CD4-positive, alpha-beta T cell treated with Interleukin-12 subunit alpha and Interleukin-12 subunit beta, for 1 hour (primary cell): Measurements from ENCODE around the gene GPANK1.

ENCODE experiments used
- DNase-seq: peaks from one replicate; pipeline ENCODE4 v3.0.0-alpha.2; 2020

Gene GPANK1

DNA sequence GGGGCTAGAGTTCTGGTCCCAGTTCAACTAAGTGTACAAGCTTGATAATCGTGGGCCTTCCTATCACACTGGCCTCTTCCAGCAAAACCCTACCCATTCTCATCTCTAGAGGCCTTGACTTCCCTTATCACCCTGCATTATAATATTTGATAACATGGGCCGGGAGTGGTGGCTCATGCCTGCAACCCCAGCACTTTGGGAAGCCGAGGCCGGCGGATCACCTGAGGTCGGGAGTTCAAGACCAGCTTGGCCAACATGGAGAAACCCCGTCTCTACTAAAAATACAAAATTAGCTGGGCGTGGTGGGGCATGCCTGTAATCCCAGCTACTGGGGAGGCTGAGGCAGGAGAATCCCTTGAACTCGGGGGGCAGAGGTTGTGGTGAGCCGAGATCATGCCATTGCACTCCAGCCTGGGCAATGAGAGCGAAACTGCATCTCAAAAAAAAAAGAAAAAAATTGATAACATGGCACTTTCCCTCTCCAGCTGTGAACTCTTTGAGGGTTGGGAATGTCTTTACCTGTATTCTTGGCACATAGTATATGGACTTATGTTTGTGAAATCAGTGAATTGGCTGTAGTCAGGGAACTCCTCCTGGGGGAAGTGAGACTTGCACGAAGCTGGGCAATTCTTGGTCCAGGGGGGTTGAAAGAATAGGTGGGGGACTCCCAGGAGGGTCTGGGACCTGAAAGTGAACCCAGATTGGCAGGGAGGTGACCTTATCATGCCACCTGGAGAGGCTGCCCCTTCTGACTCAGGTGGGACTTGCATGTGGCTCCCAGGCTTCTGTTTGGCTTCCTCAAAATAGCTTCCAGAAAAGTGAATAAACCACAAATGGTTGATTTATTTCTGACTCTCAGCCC lies 3.3 kb downstream of the GPANK1 start:
- no peak for DNase-seq

DNA sequence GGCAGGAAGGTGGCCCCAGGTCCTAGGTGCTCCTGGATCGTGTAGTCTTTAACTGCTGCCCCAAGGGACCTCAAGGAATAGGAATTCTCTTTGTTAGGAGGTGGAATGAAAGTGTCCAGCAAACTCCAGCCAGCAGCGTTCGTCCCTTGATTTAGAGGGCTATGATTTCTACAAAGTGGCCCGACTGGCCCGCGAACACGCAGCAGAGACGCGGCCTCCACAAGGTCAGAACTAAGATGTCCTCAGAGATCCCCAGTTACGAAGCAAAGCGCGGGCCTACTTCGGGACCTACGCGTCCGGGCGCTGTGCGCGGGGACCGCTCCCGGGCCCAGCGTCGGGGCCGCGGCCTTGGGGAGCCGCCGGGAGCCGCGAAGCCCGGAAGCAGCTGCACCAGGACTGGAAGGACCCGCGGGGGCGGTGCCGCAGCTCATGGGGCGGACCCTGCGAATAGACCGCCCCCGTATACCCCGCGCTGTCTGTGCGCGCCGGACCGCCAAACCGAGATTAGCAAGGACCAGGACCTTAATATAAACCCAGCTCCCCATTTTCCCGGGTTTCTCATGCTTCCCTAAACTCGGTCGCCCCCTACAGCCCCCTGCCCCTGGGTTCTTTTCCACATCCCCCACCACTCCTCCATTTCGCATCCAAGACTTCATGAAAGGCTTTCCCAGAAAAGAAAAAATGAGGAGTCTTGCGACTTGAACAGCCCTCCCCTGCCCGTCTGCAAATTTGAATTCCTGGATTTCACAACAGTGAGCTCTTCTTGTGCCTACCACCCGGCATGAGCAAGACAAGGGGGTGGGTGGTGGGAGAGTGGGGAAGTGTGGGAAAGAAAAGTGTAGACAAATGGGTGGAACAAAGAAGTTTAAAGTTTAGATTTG lies 4.2 kb downstream of the GPANK1 start, which contains the start of gene C6orf47:
Gene C6orf47 (minus strand): TSS at position 398 of the 881 bp plus-strand sequence. CDS start 831 bp downstream, outside the sequence.
- peak; percentile 81 for DNase-seq

DNA sequence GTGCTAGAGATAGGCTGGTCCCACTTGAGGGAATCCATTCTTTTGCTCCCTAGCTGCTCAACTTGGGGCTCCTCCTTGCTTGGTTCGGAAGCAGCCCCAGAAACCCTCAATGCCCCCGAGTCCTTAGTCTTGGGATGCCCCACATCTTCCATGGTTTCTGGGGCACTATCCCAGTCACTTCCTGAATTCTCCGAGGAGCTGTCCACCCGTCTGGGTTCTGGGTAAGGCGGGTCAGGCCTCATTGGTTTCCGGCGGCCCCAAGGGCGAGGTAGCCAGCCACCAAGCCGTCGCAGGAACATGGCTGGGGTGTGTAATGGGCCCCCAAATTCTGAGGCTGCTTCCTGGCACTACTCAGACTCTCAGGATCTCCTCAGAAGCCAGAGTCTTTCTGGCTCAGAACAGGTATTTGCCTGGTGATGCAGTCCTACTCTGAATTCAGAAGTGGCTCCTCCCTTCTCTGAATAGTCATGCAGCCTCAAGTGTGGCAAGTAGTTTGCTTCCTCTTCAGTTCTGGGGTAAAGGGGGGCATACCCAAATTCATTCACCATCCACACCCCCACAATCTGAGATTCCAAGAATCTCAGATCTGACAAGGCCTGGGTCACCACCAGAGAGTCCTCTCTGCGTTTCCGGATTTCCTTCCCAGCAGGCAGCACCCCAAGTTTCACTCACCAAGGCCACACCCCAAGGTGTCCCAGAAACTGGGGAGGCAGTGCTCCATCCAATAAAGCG lies 5.0 kb downstream of the GPANK1 start:
- DNase-seq, result peak; percentile 43

DNA sequence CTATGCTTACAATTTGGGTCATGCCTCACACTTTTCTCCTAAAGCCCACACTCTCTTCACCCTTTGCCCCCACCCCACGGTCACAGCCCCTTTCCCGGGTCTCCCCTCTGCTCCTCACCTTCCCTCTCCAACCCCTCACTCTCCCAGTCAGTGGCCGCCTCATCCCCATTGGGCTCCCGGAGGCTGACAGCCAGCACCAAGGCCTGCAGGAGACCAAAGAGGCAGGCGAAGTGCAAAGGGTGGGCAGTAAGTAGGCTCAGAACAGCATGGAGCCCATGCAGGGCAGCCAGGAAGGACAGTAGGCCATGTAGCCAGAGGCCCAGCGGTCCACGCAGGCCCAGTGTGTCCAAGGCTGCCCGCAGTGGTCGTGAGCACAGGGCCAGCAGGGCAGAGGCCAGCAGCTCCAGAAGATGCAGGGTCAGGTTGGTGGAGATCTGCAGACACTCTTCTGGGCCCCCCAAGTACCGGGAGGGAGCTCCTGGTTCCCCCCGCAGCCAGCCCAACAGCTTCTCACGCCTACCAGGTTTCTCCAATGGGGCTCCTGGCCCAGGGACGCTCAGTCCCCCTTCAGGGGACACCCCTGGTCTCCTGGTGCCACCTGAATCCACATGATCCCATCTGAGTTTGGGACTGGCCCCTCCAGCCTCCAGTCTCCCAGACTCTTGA lies 5.7 kb downstream of the GPANK1 start:
- DNase-seq, result no peak

DNA sequence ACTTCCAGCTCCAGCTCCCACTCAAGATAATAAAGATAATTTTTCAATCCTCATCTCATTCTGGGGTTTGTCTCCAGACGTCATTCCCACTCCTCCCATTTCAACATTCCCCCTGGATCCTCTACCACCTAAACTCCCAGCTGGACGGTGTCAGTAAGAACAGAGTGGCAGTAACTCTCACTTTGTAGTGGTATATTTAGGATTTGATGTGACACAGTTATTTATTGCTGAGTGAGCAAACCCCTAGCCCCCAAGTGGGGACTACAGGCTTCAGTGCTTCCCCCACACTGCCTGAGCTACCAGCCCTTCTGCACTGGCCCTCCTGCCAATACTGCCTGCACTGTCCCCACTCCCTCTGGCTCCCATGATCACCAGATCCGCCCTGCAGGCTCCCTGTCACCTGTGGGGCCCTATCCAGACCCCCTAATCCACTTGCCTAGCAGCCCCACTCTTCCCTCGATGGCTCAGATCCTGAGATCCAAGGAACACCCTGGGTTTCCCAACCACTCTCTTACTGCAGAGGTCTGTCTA lies 6.6 kb downstream of the GPANK1 start:
- no peak for DNase-seq

DNA sequence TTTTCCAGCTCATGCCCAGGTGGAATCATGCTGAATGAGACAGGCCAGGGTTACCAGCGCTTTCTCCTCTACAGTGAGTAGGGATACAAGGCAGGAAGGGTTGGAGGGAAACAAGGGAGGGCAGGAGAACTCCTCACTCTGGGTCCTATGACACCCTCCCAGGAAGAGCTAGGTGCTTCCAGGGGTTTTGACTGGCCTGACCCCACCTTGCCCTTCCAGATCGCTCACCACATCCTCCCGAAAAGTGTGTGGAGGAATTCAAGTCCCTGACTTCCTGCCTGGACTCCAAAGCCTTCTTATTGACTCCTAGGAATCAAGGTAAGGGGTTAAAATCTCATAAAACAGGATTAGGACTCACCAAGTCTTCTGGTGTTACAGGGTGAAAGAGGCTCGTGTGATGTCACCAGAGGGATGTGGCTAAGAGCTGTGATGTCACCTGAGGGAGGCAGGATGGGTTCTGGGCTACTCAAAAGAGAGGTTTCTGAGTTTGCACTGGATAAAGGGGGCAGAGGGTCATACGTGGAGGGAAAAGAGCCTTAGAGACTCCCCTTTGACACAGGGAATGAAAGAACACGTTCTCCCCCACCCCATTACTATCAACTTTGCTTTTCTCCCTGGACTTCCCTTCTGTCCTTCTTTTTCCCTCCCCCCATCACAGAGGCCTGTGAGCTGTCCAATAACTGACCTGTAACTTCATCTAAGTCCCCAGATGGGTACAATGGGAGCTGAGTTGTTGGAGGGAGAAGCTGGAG lies 7.2 kb downstream of the GPANK1 start:
- DNase-seq, result peak; percentile 42

DNA sequence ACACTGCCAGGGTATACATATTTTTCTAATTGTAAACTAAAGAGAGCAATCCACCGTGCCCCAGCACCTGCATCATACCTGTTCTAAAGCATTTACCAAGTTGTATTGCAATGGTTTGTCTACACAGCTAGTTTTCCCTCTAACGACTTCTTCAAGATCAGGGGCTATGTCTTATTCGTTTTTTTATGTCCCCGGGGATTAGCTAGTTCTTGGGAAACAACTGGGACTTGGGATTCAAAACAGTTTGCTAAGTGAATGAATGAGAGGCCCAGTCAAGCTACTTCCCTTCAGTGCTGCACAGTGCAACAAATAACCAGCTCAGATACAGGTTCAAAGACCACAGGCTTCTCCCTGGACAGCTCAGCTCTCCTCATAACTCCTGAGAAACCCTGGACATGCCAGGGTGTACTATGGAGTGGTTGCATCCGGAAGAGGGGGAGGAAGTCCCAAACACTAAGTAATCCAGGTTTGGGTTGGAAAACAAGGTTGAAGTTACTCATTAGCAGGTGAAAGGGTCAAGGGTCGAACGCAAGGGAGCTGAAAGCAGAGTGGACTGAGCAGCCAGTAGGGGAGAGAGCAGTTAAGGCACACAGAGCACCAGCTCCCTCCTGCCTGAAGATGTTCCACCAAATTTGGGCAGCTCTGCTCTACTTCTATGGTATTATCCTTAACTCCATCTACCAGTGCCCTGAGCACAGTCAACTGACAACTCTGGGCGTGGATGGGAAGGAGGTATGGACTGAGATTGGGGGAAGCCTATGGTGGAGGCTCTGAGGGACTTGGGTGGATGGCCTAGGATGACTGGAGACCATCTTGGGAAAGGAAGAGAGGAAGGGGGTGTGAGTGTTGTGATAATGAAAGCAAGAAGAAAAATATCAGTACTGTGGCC lies 9.2 kb downstream of the GPANK1 start, which contains the start of gene APOM:
Gene APOM (plus strand): TSS at position 546 of the 889 bp plus-strand sequence. CDS start 73 bp downstream, at position 619.
- DNase-seq, result no peak

DNA sequence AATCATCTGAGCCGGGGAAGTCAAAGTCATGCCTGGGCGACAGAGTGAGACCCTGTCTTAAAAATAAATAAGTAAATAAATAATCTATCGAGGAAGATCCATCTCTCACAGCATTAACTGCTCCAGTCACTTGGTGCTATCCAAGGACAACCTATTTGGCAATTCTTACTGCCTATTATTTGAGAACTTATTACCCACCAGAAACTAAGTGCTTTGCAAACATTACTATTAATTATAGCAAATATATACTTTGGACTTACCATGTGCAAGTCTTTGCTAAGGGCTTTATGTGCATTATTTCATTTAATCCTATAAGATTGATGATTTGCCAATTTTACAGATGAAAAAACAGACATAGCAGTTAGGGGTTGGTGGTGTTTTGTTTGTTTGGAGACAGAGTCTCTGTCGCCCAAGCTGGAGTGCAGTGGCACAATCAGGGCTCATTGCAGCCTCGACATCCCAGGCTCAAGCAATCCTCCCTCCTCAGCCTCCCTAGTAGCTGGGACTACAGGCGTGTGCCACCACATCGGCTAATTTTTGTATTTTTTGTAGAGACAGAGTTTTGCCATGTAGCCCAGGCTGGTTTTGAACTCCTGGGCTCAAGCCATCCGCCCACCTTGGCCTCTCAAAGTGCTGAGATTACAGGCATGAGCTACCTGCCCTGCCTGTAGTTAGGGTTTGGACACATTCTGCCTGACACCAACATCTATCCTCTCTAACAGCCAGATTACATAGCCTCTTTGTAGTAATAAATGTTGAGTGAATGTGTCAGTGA lies 10.0 kb downstream of the GPANK1 start:
- DNase-seq, result no peak

DNA sequence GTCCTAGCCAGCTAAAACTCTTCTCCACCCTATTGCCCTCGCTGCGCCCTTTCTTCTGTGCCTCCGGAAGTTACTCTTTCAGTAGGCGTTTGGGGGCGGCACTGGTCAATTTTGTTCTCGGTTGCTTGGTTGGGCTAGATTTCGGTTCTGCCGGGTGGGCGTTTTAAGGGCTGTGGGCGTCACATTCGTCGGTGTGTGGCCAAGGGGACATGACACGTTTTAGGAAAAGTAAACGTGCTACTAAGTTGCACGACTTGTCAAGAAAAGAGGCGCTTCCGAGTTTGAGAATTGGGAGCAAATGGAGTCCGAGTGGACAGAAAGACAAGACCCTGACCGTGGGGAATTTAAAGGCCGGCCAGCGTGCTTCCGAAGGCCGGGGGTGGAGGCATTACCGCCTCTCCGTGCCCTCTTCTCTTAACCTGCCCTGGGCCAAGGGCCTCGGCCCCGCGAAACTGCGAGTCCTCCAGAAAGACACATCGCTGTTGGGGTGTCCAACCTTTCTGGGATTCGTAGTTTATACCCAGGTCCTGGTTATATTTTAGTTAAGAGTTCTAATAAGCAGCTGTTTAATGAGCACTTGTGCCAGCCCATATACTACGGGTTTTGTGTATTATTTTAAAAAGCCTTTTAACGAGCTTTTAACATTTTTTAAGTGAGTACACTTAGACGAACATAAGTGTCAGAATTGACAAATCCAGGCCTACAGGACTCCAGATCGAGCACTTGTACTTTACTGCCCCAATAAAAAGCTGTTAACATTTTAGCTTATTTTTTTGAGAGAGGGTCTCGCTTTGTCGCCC lies 11.7 kb downstream of the GPANK1 start:
- no peak for DNase-seq

DNA sequence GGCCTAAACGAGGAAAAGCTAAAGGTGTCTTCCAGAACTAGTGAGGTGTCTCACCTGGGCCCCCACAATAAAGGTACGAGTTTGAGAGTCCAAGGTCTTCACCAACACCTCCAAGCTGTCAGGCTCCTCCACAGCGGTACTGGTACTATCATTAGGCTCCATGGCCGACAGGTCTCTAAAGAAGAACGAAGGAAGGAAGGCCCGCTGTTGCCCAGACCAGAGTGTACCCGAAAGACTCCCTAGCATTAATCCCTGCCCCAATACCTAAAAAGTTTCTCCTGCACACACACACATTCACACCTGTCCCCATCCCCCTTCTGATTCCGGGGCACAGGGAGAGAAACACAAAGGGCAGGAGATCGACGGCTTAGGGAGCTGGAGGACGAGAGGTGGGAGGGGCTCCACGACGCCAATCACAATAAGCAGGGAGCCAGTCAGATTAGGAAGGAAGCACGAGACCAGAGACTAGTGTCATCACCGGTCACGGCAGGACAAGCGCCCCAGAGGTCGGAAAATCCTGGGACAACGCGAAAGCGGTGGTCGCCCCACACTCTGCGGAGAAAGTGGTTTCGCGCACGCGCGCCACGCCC lies 13.1 kb downstream of the GPANK1 start:
- DNase-seq, result no peak

DNA sequence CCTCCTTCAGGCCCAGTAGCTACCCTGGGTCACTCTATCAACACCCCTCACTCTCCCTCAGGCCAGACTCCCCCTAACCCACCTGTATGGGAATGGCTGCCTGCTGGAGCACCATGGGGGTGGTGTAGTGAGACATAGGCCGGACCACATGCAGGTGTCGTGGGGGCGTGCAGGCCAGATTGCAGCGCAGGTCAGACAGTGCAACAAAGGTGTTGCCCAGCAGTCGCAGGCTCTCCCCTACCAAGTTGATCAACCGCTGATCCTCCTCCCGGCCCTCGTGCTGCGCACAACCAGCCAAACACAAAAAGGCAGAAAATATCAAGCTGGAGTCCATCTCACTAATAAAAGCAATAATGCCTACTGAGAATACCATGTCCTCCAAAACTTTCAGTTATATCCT lies 19.5 kb downstream of the GPANK1 start:
- no peak for DNase-seq

DNA sequence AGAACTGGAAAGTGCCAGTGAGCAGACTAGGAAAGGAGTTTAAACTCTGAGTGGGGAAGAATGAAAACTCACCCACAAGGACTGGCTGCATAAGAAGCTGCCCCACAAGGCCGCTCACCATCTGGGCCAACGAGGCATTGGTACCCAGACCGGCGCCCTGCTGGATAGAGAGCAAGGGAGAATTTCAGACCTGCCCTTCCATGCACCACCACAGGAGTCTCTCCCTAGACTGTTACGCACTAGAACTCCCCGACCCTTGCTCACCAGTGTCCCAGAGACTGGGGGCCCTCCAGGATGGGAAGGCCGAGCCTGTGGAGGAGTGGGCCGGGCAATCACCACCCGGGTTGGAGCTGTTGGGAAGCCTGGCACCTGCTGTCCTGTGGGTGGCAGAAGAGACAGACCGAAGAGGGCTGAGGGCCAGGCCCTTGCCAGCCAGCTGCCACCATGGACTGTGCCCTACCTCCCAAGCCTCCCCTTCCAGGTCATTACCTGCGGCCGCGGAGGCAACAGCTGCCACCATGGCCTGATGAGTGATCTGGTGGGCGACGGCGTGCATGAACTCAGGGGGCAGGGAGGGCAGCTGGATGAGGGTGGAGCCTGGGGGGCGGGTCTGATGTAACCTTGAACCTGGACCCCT lies 20.9 kb downstream of the GPANK1 start:
- no peak for DNase-seq

DNA sequence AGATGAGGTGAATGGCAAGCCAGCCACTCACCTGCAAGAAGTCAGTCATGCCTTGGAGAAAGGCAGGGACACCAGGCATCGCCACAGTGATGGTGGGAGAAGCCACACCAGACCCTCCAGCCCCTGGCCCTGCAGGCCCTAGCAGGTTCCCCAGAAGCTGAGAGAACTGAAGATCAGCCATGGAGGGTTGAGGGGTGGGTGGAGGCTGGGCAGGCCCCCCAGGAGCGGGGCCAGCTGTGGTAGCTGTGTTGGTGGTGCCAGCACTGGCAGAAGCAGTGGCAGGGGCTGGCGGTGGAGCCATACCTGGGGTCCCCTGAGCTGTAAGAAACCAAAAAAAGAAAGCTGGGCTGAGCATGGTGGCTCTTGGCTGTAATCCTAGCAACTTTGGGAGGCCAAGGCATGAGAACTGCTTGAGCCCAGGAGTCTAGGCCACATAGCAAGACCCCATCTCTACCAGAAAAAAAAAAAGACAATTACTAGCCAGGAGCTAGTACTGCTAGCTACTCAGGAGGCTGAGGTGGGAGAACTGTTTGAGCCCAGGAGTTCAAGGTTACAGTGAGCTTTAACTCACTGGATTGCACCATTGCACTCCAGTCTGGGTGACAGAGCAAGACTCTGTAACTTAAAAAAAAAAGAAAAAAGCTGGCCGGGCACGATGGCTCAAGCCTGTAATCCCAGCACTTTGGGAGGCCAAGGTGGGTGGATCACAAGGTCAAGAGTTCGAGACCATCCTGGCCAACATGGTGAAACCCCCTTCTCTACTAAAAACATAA lies 21.8 kb downstream of the GPANK1 start:
- no peak for DNase-seq

DNA sequence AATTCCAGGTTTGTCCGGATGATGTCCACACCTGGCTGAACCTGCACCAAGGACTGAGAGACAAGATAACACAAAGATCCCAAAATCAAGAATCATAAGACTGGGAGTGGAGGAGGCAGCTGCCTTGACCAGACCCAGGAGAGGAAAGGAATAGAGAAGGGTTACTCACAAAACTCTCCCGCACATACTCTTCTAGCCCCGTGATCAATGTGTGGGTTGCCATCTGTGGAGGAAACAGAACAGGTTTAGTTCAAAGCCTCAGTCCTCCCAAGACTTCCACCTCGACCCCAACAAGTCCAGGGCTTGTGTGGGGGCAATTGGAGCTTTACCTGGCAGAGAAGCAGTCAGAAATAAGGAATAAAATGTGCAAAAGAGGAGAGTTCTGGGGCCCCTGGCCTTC lies 23.4 kb downstream of the GPANK1 start:
- DNase-seq, result no peak

DNA sequence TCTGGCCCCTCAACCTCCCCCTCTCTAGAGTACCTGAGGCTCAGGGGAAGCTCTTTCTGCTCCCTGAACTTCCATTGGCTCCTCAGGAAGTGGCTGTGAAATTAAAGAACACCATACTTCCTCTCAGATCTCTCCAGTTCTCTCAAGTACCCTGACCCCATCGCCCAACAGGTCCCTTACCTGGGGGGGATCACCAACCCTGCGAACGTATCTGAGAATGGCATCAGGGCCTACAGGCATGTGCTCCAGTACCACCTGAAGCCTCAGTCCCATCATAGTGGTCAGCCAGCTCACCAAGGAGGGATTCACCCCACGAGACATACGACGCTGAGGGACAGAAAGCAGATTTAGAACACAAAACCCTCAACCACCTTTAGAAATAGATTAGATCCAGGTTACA lies 24.2 kb downstream of the GPANK1 start:
- DNase-seq, result no peak

DNA sequence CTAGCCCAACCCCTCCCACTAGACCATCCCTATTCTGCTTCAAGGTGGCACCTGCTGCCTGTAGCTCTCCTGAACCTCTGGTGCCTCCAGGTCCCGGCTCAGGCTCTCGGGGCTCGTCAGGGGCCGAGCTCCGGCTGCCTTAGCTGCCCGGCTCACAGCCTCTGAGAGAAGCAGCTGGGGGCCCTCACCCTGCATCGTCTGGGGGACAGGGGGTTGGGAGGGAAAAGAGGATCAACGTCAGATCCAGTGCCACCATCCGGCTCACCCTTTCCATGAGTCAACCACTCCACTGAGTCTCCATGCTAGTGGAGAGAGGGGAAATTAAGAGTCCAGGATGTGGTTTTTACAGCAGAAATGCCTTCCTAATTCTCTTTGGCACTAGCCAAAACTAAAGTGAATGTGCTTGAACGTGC lies 25.3 kb downstream of the GPANK1 start:
- no peak for DNase-seq

DNA sequence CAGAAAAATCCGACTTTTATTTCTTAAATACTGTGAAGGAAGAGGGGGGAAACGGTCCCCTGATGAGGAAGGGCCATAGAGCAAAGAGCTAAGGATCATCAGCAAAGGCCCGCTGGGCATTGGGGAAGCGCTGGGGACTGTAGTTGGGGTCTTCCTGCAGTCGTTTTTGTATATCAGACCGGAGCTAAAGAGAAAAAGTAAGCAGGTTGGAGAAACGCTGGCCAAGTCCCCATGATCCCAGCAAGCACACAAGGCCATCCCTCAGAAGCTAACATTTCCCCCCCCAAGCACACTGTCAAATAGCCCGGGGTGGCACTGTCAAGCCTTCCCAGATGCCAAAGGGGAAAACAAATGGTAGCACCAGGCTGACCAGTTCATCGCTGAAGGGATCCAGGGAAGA lies 25.8 kb downstream of the GPANK1 start:
- no peak for DNase-seq
